ENCODE measurements around the gene CLDN14. TPM values are rescaled to one million over a fixed set of nuclear protein-coding genes. Genes with fewer than 3 reads are reported as not detected.

Gene CLDN14, protein sequence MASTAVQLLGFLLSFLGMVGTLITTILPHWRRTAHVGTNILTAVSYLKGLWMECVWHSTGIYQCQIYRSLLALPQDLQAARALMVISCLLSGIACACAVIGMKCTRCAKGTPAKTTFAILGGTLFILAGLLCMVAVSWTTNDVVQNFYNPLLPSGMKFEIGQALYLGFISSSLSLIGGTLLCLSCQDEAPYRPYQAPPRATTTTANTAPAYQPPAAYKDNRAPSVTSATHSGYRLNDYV
- 4.6 TPM in 1 of 2 replicates, not detected in the other for total RNA-seq (2014; rRNA removed; shearing (Covaris generic); ENCODE audit: low replicate concordance)

DNA sequence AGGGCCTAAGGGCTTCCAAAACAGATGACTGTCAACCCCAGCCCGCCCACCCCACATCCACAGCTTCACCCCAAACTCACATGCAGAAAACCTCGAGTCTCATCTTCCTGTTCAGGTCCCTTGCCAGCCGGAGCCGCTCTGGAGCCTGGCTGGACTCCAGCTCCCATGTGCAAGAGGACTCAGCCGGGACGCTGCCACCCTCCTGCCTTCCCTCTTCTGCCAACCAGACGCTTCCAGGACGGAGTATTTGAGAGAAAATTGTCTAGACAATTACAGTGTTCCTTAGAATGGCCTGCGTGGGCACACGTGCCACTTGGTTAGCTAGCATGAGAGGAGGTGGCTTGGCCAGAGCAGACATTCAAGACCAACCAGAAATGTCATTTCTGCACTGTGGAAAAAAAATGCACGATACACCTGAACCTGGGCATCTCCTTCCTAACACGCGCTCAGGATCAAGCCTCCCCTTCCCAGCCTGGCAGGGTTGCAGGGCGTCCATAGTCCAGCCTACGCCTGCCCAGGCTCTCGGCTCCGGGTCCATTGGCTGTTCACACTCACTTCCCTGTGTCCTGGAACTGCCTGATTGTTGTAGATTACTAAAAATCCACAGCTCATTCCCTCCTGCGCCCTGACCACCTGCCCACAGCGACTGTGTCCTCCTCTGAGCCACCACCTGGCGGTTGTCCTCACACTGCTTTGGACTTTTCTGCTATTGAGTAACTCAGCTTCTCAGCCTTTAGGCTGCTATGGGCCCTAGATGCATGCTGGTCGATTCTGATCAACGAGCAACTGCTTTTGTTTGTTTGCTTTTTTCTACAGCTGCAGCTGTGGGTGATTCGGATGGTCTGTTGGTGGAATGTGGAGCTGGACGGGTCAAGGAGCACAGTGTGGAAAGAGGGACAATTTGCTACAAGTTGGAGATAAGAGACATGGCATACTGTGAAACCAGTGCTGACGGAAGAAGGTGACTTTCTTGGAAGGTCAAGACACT, at the start of gene CLDN14:
Gene CLDN14 (minus strand): TSS at position 708 of the 988 bp plus-strand sequence. CDS start 18,427 bp downstream, outside the sequence.
- DNase-seq (ENCODE audit: low read depth): peak; percentile 8
- in situ Hi-C loops (cut with HindIII; ENCODE audit: low pct_unique_long_range_greater_than_20kb, low sequenced_read_pairs): no loop called here

DNA sequence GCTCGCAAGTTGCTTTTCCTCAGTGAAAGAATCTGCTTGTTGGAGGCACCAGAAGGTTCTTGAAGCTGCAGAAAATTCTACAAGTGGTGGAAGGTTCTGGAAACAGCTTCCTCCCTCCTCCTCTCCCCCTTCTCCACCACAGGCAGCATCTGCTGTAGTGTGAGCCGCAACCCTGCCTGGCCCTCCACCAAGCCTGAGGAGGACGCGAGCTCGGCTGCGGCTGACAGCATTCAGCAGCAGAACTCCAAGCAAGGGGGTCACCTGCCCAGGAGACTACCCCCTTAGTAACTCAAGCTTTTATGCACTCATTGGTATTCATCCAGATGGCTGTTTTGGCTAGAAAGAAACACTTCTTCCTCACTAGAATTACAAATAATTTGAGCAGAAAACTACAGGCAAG, 48.8 kb upstream of the CLDN14 start:
- in situ Hi-C loops (cut with HindIII; ENCODE audit: low pct_unique_long_range_greater_than_20kb, low sequenced_read_pairs): no loop called here

DNA sequence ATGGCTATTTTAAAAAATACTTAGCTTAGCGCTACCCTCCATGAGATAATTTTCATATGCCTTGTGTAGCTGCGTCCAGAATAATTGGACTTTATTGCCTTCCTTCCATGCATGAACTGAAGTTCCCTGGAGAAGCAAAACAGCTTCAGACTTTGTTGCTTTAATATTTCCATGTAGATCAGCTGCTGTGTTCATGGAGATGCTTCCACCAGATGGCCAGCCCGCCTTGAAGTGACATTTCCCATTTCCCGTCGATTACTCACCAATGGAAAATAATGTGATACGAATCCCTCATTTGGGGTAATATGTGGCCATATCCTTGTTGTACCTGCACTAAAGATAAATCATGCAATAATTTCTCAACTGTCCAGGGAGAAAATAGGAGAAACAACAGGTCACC, 47.4 kb upstream of the CLDN14 start:
- no peak for DNase-seq (ENCODE audit: low read depth)
- in situ Hi-C loops (cut with HindIII; ENCODE audit: low pct_unique_long_range_greater_than_20kb, low sequenced_read_pairs): no loop called here

More for the DNA sequence above, 48.8 kb upstream of the CLDN14 start:
- no peak for DNase-seq (ENCODE audit: low read depth)

DNA sequence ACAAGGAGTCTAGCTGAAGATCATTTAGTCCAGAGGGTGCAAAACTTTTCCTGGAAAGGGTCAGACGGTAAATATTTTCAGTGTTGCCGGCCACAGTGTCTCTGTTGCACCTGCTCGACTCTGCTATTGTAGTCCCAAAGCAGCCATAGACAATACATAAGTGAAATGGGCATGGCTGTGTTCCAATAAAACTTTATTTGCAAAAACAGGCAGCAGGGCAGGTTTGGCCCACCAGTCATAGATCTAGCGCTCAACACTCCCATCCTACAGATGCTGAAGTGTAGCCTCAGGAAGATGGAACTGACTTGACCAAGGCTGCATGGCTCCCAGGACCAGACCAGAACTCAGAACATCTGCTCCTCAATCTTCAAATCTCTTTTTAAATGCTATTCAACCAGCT, 46.2 kb upstream of the CLDN14 start:
- in situ Hi-C loops (cut with HindIII; ENCODE audit: low pct_unique_long_range_greater_than_20kb, low sequenced_read_pairs): no loop called here
- DNase-seq (ENCODE audit: low read depth): no peak

DNA sequence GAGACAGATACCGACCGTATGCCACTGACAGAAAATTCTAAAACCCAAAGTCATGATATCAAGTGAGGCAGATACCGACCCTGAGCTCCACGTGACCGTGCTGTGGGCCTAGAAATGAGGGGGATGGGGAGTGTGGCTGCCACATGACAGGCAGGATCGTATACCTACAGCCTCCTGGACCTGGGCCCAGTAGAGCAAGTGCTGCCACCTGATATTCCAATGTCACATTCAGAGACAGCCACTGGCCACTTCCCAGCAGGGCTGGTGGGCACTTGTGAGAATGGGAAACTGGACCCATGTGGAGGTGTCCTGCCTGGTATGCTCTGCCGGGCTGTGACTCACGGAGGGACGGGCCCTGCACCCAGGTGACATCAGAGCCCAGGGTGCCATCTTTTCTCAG, 44.6 kb upstream of the CLDN14 start:
- DNase-seq (ENCODE audit: low read depth): no peak
- in situ Hi-C loops (cut with HindIII; ENCODE audit: low pct_unique_long_range_greater_than_20kb, low sequenced_read_pairs): no loop called here

DNA sequence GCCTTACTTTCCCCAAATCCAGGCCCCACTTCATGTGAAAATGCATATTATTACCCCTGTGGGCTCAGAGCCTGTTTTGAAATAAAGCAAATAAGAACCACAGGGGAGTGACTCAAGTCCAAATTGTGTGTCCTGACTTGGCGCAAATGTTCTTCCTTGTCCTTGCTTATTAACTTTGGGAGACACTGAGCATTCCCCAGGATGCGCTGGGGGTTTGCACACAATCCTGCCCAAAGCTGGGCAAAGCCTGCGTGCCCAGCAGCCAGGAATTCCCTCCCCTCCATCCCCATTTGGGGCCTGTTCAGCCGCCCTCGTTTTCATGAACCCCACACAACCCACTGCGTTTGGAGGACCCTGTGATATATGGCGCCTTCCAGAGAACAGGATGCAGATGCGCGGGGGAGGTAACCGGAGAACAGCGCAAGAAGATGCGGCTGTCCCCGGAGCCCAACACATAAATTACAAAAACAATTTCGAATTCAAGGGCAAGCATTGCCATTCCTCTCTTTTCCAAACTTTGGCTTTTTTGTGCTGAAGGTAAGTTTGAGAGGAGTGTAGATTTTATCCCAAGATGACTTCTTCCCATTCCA, 42.4 kb upstream of the CLDN14 start:
- in situ Hi-C loops (cut with HindIII; ENCODE audit: low pct_unique_long_range_greater_than_20kb, low sequenced_read_pairs): no loop called here
- no peak for DNase-seq (ENCODE audit: low read depth)

DNA sequence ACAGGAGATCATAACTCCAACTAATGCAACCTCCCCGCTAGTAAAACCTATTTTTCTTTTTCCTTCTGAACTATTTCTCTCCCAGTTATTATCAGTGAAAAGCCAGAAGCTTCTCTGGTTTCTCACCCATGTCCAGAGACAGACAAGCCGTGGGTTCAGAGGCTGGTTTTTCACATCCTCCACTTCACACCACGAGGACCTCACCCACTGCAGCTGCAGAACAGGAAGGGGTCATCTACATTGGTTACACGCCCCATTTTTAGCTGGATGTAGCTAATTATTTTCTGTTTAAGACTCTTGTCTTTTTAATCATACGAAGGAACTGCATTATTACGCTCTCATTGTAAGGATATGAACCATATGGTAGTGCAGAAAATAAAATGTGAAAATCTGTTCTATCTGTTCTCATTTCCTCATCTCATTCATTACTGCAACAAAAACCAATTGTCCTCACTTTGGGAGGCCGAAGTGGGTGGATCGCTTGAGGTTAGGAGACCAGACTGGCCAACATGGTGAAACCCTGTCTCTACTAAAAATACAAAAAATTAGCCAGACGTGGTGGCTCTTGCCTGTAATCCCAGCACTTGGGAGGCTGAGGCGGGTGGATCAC, 39.1 kb upstream of the CLDN14 start:
- in situ Hi-C loops (cut with HindIII; ENCODE audit: low pct_unique_long_range_greater_than_20kb, low sequenced_read_pairs): no loop called here
- no peak for DNase-seq (ENCODE audit: low read depth)

DNA sequence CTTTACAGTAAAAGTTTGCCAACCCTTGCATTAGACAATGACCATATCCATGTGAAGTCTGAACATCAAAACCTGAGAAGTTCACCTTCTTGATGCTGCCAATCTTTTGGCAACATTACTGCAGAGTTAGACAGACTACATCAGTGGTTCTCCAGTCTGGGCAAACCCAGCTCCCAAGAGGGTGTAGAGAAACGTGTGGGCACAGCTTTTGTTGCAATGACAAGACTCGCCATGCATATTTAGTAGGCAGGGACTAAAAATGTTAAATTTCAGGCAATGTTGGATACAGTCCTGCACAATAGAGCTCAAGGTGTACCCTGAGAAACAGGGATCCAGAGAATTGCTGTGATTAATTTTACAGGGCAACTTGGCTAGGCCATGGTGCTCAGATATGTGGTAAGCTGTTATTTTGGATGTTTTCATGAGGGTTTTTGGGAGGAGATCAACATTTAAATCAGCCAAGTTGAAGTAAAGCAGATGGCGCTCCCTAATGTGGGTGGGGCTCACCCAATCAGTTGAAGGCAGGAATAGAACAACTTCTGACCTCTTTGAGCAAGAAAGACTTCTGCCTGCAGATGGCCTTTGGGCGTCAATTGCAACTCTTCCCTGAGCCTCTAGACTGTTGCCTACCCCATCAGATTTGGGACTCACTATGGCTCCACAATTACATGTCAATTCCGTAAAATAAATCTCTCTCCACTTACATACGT, 37.6 kb upstream of the CLDN14 start:
- in situ Hi-C loops (cut with HindIII; ENCODE audit: low pct_unique_long_range_greater_than_20kb, low sequenced_read_pairs): no loop called here
- no peak for DNase-seq (ENCODE audit: low read depth)

DNA sequence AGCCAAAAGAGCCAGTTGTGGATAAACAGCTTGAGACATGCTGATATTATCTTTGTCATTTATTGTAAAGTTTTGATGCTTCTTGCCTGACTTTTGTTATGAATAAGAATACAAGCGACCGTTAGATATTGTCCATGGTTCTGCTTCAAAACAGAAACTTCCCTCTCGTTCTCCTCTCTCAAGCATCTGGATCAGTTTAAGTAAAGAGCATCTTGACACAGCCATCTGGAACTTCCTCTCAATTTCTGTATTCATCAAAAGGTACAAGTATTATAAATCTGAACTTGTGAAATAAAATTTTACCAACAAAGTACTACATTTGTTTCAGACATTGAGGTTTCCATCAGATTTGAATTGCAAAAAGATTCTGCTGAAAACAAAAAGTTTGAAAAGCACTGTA, 36.4 kb upstream of the CLDN14 start:
- in situ Hi-C loops (cut with HindIII; ENCODE audit: low pct_unique_long_range_greater_than_20kb, low sequenced_read_pairs): no loop called here
- DNase-seq (ENCODE audit: low read depth): no peak

DNA sequence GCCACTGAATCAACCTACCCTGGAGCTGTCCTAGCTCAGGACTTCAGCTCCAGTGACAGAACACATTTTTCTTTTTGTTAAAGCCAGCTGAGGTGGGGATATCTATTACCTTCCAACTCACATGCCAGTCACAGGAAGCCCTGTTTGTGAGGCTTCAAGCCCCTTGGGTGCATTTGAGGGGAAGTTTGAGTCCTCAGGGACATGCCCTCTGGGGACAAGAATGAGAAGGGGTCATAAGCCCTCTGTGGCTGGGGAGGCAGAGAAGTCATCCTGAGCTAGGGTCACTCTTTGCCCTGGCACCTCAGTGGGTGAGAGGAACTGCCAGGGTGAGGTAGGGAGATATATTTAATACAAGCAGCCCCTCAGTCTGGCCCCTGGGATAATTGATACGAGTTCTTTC, 33.5 kb upstream of the CLDN14 start:
- no peak for DNase-seq (ENCODE audit: low read depth)
- in situ Hi-C loops (cut with HindIII; ENCODE audit: low pct_unique_long_range_greater_than_20kb, low sequenced_read_pairs): no loop called here

DNA sequence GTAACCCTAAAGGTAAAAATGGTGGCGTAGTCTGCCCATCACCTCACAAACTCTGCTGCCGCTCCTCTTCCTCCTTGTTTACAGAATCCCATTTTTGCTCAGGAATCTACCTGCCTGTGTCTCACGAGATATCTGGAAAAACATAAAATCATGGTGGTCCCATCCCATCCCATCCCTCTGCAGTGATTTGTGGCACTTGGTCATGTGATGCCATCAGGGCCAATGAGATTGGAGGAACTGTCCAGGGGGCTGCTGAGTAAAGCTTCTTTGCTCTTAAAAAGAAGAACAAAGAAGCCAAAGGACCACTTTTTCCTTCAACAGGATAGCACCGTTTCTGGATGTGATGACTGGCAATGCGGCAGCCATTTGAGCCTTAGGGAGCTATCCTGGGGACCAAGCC, 33.0 kb upstream of the CLDN14 start:
- in situ Hi-C loops (cut with HindIII; ENCODE audit: low pct_unique_long_range_greater_than_20kb, low sequenced_read_pairs): no loop called here
- DNase-seq (ENCODE audit: low read depth): no peak

DNA sequence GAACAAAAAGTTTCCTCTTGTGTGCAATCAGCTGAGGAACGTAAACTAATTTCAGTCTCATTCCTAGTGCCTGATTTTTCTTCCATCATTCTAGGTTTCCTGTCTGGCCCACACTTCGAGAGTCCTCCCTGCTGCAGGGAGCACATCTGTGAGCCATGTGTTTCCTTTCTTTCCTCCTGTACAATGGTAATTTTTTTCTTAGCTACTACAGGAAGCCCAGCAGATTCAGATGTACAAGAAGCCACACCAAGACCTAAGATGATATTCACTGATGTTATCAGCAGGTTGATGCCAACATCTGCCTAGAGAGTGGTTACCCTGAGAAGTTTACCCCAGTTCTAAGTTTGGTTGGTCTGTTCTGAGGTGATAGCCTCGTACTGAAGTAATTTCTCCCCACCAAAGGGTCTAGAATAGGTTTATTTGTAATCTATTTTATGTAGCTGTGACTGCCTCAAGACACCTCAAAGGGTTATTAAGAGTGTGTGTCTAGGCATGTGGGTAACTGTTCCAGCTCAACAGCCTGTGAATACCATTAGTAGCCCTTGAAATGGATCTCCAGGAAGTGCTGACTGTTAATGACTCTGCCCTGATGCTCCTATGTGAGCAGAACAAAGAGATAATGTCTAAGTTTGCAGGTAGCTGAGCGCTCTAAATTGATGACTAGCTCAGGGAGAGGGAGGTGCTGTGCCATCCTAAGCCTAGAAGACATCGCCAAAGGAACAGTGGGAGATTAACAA, 31.7 kb upstream of the CLDN14 start:
- in situ Hi-C loops (cut with HindIII; ENCODE audit: low pct_unique_long_range_greater_than_20kb, low sequenced_read_pairs): no loop called here
- DNase-seq (ENCODE audit: low read depth): no peak

DNA sequence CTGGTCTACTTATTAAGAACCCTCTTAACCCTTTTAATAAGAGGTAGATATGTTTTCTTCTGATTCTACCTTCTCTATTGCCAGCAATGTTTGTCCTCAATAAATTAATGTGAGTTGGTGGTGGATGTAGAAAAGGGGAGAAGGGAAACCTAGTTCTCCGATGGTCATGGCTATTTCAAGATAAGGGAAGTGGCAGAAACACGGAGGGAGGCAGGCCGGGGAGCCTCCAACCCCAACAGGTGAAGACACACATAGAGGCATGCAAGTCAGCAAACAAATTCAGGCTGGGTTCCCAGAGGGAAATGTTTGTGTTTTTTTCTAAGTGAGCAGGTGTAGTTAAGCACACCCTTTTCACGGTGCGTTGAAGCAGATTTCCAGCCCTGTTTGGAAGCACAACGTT, 31.0 kb upstream of the CLDN14 start:
- in situ Hi-C loops (cut with HindIII; ENCODE audit: low pct_unique_long_range_greater_than_20kb, low sequenced_read_pairs): no loop called here

DNA sequence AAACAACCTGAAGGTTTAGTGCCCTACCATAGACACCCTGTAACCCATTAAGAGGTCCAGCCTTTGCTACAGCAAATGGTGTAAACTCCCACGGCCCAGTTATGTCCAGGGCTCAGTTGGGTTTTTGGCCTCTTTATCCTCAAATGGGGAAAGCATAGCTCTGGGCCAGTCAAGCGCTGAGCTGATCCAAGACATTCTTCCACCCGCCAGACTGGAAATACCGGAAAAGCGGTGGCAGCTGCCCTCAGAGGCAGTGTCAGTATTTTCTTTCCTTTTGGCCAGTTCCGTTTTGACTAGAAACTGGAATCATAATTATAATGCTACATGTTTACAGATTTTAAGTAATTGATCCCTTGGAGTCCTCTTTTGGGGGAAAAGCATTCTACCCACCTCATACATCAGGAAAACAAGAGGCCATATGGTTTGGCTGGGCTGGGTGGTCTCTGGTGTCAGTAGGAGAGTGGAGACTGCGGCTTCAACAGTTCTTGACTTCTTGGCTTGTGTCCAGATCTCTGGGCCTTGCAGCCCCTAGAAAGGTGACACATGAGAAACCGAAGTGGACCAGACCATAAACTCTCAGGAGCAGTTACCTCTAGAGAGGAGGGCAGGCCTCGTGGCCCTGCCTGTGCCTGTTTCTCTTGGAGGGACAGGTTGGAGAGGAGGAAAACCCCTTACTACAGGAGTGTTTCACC, 30.2 kb upstream of the CLDN14 start:
- in situ Hi-C loops (cut with HindIII; ENCODE audit: low pct_unique_long_range_greater_than_20kb, low sequenced_read_pairs): no loop called here
- no peak for DNase-seq (ENCODE audit: low read depth)

More for the DNA sequence above, 31.0 kb upstream of the CLDN14 start:
- no peak for DNase-seq (ENCODE audit: low read depth)

DNA sequence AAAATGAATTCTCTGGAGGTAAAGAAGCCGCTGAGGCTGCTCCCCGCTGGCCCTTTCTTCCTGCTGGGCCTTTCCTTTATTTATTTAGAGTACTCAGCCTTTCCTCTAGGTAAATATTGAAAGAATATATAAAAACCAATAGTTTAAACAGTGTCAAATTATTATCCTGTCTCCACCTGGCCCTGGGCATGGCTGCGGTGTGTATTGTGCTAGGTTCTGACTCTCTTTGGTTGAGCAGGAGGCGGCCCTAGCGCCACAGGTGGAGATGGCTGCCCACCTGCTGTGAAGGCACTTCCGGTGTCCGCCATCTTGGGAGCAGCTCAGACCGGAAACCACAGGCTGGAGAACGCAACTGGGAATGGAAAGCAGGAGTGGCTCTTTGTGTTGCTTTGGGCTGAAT, 29.0 kb upstream of the CLDN14 start:
- in situ Hi-C loops (cut with HindIII; ENCODE audit: low pct_unique_long_range_greater_than_20kb, low sequenced_read_pairs): no loop called here
- DNase-seq (ENCODE audit: low read depth): no peak

DNA sequence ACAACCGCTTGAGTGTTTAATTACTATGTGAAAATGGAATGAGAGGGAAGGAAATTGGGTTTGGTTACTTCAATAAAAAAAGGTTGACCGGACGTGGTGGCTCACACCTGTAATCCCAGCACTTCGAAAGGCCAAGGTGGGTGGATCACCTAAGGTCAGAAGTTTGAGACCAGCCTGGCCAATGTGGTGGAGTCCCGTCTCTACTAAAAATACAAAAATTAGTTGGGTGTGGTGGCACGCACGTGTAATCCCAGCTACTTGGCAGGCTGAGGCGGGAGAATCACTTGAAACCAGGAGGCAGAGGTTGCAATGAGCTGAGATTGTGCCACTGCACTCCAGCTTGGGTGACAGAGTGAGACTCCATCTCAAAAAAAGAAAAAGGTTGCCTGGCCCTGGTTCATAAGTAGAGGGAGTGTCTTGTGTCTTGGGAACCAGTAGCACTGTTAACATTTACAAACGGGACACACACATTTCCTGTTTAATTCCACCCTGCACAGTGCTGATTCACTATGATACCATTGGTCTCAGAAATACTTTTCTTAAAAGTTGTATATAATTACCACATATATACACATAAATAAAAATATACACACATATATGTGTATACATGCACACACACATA, 27.6 kb upstream of the CLDN14 start:
- in situ Hi-C loops (cut with HindIII; ENCODE audit: low pct_unique_long_range_greater_than_20kb, low sequenced_read_pairs): no loop called here
- no peak for DNase-seq (ENCODE audit: low read depth)

DNA sequence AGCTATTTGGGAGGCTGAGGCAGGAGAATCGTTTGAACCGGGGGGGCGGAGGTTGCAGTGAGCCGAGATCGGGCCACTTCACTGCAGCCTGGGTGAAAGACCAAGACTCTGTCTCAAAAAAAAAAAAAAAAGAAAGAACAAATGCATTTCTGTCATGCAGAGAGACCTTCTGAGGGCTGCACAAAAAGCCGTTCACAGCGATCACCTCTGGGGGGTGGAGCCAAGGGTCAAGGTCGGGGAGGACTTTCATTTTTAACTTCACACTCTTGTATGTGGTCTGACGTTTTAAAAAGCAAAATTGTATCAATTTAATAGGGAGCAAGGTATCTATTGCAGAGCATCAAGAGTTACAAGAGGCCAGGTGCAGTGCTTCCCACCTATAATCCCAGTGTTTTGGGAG, 26.6 kb upstream of the CLDN14 start:
- DNase-seq (ENCODE audit: low read depth): no peak
- in situ Hi-C loops (cut with HindIII; ENCODE audit: low pct_unique_long_range_greater_than_20kb, low sequenced_read_pairs): no loop called here

Data from Caki2 (cell line).